Activated T-helper 2 cell treated with anti-CD3 and anti-CD28 coated beads, Interferon-gamma antibody, Interleukin-2, Interleukin-4, amounts not matched to agents 10 μg/mL and 5 μg/mL and 100 μg/mL, durations not matched to agents 14 hours and 24 hours and 36 hours (primary cell): ENCODE data around the gene OSM. TPM values are rescaled to one million over a fixed set of nuclear protein-coding genes. Genes with fewer than 3 reads are reported as not detected.

ENCODE experiments used
- DNase-seq: peaks from one replicate; pipeline ENCODE4 v3.0.0; 2021; ENCODE audit warnings: low spot score
- H3K27ac Mint-ChIP-seq: one replicate; pipeline ENCODE4 v1.8.0; 2021; ENCODE audit warnings: mixed read lengths
- H3K27me3 Mint-ChIP-seq: one replicate; pipeline ENCODE4 v1.8.0; 2021; ENCODE audit warnings: low read depth, mixed read lengths
- H3K36me3 Mint-ChIP-seq: one replicate; pipeline ENCODE4 v1.8.0; 2021; ENCODE audit warnings: low read depth, mixed read lengths
- H3K4me1 Mint-ChIP-seq: one replicate; pipeline ENCODE4 v1.8.0; 2021; ENCODE audit warnings: low read depth, mixed read lengths
- H3K4me3 Mint-ChIP-seq: one replicate; pipeline ENCODE4 v1.8.0; 2021; ENCODE audit warnings: low read depth, mild to moderate bottlenecking, moderate library complexity, mixed read lengths
- H3K9me3 Mint-ChIP-seq: one replicate; pipeline ENCODE4 v1.8.0; 2021; ENCODE audit warnings: mixed read lengths
- intact Hi-C: fragments of 100-400 bp; cut with micrococcal nuclease; formaldehyde crosslinking; loops from one replicate; pipeline ENCODE4 v1.15.1; 2023
- total RNA-seq: library from RNA; stranded (reverse); gene quantifications from 2 replicates; pipeline ENCODE4 v1.2.3, GENCODE V29; 2022

Gene OSM
- 148 and 152 TPM in 2 replicates for total RNA-seq

DNA sequence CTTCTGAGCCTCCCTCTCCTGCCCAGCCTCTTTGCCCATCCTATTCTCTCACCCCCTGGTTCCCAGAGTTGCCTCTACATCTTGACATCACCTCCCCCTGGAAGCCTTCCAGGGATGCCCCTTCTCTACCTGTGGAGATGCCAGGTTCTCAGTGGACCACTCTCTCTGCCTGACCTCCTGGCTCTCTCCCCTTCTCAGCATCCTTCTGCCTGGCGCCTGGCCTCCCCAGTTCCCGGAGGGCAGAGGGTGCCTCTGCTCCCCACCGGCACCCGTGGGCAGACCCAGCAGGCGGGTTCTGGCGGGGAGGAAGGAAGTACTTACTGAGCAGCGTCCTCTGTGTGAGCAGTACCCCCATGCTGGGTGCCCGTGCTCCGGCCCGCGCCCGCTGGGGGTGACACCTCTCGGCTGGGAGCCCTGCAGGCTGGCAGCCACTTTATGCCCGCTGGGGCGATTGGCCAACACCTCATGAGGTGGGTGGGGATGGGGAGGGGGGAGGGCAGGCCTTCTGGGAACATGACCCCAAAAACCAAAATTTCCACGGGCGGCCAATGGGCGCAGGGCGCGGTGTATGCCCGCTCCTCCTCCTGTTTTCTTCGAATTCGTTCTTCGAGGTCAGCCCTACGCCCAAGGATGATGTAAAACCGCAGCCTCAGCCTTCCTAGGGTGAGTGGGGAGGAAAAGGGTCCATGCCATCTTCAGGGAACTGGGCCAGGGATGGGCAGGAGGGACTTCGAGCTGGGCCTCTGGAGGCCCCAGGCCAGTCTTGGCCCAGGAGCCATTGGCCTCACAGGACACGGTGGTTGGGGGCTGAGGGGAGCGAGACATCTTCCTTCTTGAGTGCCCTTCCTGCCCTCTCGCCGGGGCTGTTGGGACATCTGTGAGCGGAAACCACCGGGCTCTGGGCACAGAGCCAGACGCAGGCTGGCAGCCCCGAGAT, at the start of gene OSM:
OSM (minus strand) TSS at position 407 of the 937 bp plus-strand sequence; CDS start at position 355, 52 bp downstream.
- intact Hi-C loops: loop anchor here (1.0 to 10.0 kb wide), 6 partner anchors 20 to 698 kb away; partner anchors contain the start of genes LIF, MORC2, NF2 and TUG1
- no peaks in the 10 kb centered on the region for H3K9me3 Mint-ChIP-seq
- no peaks in the 10 kb centered on the region for H3K27me3 Mint-ChIP-seq
- DNase-seq: peak; percentile 75
- peak within 1 kb of the TSS; percentile 96 for H3K4me3 Mint-ChIP-seq
- peaks cover 94% of the 10 kb centered on the region for H3K36me3 Mint-ChIP-seq
- peaks cover 47% of the 10 kb centered on the region for H3K4me1 Mint-ChIP-seq
- H3K27ac Mint-ChIP-seq: peak within 1 kb of the TSS; percentile 99

DNA sequence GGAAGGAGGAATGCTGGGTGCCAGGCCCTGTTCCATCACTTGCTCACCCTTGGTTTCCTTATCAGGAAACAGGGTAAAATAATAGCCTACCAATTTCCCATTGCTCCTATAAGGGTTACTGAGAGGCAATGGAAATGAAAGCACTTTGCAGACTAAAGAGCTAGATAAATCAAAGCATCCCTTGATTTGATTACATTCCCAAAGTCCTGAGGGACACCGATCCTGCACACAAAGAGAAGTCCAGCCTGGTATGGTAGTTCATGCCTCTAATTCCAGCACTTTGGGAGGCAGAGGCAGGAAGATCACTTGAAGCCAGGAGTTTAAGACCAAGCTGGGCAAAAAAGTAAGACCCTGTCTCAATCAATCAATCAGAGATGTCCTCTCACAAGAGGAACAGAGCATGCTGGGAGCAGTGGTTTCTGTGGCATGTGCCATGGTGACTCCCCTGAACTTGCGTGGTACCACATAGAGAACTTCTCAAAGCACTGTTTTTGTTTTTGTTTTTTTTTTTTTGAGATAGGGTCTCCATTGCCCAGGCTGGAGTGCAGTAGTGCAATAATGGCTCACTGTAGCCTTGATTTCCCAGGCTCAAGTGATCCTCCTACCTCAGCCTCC, 49.4 kb upstream of the OSM start:
- no peak overlapping the region for H3K4me3 Mint-ChIP-seq
- peaks cover 59% of the 10 kb centered on the region for H3K36me3 Mint-ChIP-seq
- no peak for DNase-seq
- H3K27ac Mint-ChIP-seq: peak overlapping the region; percentile 75
- no peaks in the 10 kb centered on the region for H3K9me3 Mint-ChIP-seq
- intact Hi-C loops: loop anchor here (10.0 kb wide), 1 partner anchor 51 kb away; the partner anchor contains the start of gene OSM
- H3K4me1 Mint-ChIP-seq: peaks cover 88% of the 10 kb centered on the region
- no peaks in the 10 kb centered on the region for H3K27me3 Mint-ChIP-seq

DNA sequence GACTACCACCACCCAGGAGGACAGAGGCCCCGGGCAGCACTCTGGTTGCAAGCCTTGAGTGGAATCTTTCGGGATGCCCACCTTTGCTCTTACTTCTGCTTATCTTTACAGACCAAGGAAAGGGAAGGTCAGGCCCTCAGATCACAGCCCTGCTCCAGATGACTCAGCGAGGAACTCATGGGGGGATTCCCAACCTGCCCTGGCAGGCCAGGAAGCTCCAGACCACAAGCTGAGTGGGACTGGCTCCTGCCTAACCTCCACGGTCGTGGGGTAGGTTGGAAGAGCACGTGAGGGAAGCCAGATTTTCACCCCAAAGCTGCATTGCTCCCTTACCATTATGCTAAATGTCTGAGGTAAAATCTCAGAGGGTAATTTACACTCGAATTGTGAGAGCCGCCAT, 48.3 kb upstream of the OSM start:
- Mint-ChIP-seq H3K4me1 (peaks cover 90% of the 10 kb centered on the region), H3K4me3 (no peak overlapping the region), H3K9me3 (no peaks in the 10 kb centered on the region), H3K27ac (peak overlapping the region; percentile 75), H3K27me3 (no peaks in the 10 kb centered on the region), H3K36me3 (peaks cover 54% of the 10 kb centered on the region)
- intact Hi-C loops: loop anchor here (10.0 kb wide), 1 partner anchor 50 kb away; the partner anchor contains the start of gene OSM
- DNase-seq: no peak

DNA sequence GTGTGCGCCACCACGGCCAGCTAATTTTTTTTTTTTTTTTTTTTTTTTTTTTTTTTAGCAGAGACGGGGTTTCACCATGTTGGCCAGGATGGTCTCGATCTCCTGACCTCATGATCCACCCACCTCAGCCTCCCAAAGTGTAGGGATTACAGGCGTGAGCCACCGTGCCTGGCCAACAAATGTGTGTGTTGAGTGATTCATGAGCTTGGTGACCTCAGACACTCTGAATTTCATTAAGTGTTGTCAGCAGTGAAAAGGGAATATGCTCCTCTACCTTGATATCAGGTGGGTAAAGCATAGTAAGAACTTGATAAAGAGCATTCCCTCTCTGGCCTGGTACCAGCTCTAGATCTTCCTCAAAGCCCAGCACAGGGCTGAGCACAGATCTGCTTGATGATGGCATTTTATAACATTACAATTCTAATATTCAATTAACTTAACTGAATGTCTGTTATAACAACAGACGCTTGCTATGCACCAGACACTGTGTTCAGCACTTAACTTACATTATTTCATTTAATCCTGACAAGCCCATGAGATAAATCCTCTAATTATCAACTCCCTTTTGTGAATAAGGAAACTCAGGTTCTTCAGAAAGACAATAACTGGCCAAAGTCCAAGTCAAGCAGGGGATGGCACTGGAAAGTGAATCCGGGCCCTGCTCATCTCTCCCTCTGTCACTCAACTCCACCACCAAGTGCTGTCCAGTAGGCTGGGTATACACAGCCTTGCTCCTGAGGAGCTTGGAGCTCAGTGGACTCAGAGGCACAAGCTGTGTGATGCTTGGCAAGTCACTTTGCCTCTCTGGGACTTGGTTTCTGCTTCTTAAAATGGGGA, 47.1 kb upstream of the OSM start:
- Mint-ChIP-seq H3K27me3 (no peaks in the 10 kb centered on the region), H3K4me3 (no peak overlapping the region), H3K9me3 (no peaks in the 10 kb centered on the region), H3K4me1 (peaks cover 87% of the 10 kb centered on the region), H3K36me3 (peaks cover 45% of the 10 kb centered on the region), H3K27ac (peak overlapping the region; percentile 75)
- DNase-seq: no peak
- intact Hi-C loops: loop anchor here (10.0 kb wide), 1 partner anchor 49 kb away; the partner anchor contains the start of gene OSM

- peaks cover 87% of the 10 kb centered on the region for H3K4me1 Mint-ChIP-seq
- H3K9me3 Mint-ChIP-seq: no peaks in the 10 kb centered on the region
- H3K36me3 Mint-ChIP-seq: peaks cover 44% of the 10 kb centered on the region
- H3K27ac Mint-ChIP-seq: peak overlapping the region; percentile 78
- intact Hi-C loops: loop anchor here (10.0 kb wide), 1 partner anchor 47 kb away; the partner anchor contains the start of gene OSM
- H3K4me3 Mint-ChIP-seq: no peak overlapping the region
- no peaks in the 10 kb centered on the region for H3K27me3 Mint-ChIP-seq
- DNase-seq: no peak
Observed at GRCh38 chr22:30312053-30312452, 45.4 kb upstream of the OSM start.

DNA sequence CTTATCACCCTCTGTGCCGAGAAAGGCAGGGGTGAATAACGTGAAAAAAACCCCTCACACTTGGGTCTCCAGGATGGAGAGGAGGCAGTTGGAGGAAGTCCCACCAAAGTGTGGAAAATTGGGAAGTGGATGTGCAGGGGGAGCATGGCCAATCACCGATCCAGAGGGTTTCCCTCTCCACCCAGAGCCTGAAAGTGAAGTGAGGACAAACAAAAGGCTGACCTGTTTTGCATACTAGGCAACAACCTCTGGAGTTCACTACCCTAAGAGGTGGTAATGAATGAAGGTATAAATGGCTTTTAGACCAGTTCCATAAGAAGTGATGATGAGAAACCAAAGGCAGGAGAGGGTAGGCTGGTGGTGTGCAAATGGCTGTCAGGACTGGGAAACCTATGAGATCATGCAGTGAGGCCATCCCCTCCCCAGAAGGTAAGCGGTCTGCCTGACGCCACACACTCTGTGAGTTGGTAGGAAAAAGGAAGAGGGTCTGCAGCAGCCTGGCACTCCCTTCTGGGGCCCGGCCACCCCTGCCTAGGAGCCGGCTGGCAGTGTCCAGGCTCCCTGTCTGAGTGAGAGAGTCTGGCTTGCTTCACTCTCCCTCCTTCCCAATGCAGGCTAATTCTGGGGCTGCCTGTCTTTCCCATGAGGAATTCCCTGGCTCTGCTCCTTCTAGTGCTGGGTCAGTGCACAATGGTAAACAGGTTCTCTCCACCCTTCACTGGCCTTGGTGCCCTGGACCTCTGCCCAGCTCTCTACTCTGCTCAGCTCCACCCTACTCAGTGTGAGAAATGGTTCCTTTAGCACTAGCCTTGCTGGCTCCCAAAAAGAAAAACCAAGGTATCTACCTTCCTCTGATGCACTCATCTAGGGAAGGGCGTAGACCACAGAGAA, 44.5 kb upstream of the OSM start:
- peak overlapping the region; percentile 85 for H3K27ac Mint-ChIP-seq
- H3K4me3 Mint-ChIP-seq: no peak overlapping the region

DNA sequence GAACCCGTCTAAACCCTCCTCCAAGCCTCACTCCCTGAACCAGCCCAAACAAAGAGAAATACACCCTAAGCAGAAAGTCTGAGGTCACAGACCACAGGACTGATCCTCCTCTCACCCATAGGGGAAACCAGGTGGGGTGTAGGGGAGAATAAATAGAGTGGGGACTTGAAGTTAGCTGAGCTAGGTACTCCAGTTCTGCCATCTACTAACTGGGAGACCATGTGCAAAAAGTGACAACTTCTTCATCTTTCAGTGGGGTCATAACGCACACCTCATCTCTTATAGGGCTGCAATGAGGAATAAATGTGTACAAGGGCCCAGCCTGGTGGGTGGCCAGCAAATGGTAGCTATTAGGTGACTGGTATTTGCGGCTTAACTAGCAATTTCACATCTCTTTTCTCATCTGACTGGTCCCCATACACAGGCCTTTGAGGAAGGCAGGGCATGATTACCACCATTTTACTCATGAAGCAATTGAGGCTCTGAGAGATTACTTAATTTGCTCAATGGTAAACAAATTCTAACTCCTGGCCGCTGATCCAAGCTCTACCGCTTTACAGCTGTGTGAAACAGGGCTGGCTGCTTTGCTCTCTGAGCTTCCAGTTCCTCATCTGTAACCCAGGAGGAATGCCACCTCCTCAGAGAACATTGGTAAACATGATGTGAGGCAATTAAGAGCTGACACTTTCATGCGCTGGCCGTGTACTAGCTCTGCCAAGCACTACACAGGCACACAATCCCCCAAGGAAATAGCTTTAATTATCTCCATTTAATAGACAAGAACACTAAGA, 43.5 kb upstream of the OSM start:
- intact Hi-C loops: loop anchor here (5.0 to 10.0 kb wide), 3 partner anchors 45 to 112 kb away; partner anchors contain the start of genes CCDC157, OSM and SF3A1
- Mint-ChIP-seq H3K4me3 (peak overlapping the region; percentile 47), H3K4me1 (peaks cover 92% of the 10 kb centered on the region), H3K9me3 (no peaks in the 10 kb centered on the region), H3K27ac (peak overlapping the region; percentile 85), H3K36me3 (peaks cover 34% of the 10 kb centered on the region), H3K27me3 (no peaks in the 10 kb centered on the region)
- no peak for DNase-seq

More for the DNA sequence above, 44.5 kb upstream of the OSM start:
- no peak for DNase-seq
- H3K9me3 Mint-ChIP-seq: no peaks in the 10 kb centered on the region
- H3K27me3 Mint-ChIP-seq: no peaks in the 10 kb centered on the region
- intact Hi-C loops: loop anchor here (10.0 kb wide), 1 partner anchor 46 kb away; the partner anchor contains the start of gene OSM
- peaks cover 42% of the 10 kb centered on the region for H3K36me3 Mint-ChIP-seq
- peaks cover 92% of the 10 kb centered on the region for H3K4me1 Mint-ChIP-seq

- DNase-seq: no peak
- intact Hi-C loops: loop anchor here (5.0 kb wide), 2 partner anchors 49 to 114 kb away; partner anchors contain the start of genes CCDC157 and SF3A1
- Mint-ChIP-seq H3K27me3 (no peaks in the 10 kb centered on the region), H3K27ac (peak overlapping the region; percentile 80), H3K4me3 (peak overlapping the region; percentile 30), H3K9me3 (no peaks in the 10 kb centered on the region), H3K36me3 (peaks cover 31% of the 10 kb centered on the region), H3K4me1 (peaks cover 92% of the 10 kb centered on the region)
Observed at GRCh38 chr22:30308518-30309230, 42.0 kb upstream of the OSM start.

- Mint-ChIP-seq H3K4me1 (peaks cover 95% of the 10 kb centered on the region), H3K9me3 (no peaks in the 10 kb centered on the region), H3K36me3 (peaks cover 37% of the 10 kb centered on the region), H3K27ac (peak overlapping the region; percentile 80), H3K4me3 (peak overlapping the region; percentile 30), H3K27me3 (no peaks in the 10 kb centered on the region)
- DNase-seq: no peak
- intact Hi-C loops: loop anchor here (5.0 kb wide), 2 partner anchors 49 to 114 kb away; partner anchors contain the start of genes CCDC157 and SF3A1
Observed at GRCh38 chr22:30308093-30308492, 41.4 kb upstream of the OSM start.

DNA sequence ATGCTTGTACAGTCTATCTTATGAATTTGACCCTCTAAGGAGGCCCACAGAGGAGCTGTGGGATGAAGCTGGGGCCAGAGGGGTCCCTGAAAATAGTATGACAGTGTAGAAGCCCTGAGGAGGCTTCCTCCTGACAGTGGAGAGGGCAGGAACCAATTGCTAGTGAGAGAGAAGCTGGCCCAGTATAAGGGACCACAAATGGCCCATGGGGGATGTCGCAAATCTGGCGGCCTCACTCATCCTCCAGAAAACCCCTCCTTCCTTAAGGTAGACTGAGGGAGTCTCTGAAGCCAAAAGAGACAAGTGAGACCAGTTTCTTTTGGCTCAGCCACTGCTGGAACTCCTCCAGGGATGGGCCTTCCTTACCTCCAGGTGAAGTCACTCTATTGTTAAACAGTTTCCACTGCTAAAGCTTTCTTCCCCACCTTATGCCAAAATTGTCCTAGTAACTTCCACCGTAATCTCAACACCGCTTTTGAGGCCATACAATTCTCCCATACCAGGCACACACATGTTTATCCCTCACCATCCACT, 40.5 kb upstream of the OSM start:
- intact Hi-C loops: loop anchor here (5.0 kb wide), 2 partner anchors 50 to 115 kb away; partner anchors contain the start of genes CCDC157 and SF3A1
- Mint-ChIP-seq H3K9me3 (no peaks in the 10 kb centered on the region), H3K27me3 (no peaks in the 10 kb centered on the region), H3K27ac (peak overlapping the region; percentile 87), H3K4me1 (peaks cover 95% of the 10 kb centered on the region), H3K4me3 (peak overlapping the region; percentile 70), H3K36me3 (peaks cover 35% of the 10 kb centered on the region)
- DNase-seq: no peak
